Endothelial cell of coronary artery (primary cell): ENCODE results near the gene ZNF728. TPM values are rescaled to one million over a fixed set of nuclear protein-coding genes. Genes with fewer than 3 reads are reported as not detected.

Experiments
- total RNA-seq: library from RNA; depleted of rRNA; stranded (reverse); fragments of >200 nt; gene quantifications from 2 replicates; pipeline ENCODE4 v1.2.3, GENCODE V29; 2014

Gene ZNF728
- not detected in 2 replicates for total RNA-seq

GRCh38 chr19:23002690-23003422, at the start of gene ZNF728:
ZNF728 (minus strand) TSS chr19:23003176; CDS start chr19:23003030, 146 bp downstream.

Other genes with a start within 250 kb of the ZNF728 start
- not detected in 2 replicates for gene ZNF99, start 219.0 kb downstream of the ZNF728 start, total RNA-seq
- not detected in 2 replicates for gene ZNF723, start 170.9 kb downstream of the ZNF728 start, total RNA-seq
- gene ZNF730, start 113.8 kb upstream of the ZNF728 start, total RNA-seq = 0.27 and 0.85 TPM in 2 replicates
- gene ZNF724, start 247.2 kb upstream of the ZNF728 start, total RNA-seq = 4.5 and 6.3 TPM in 2 replicates